Stimulated activated CD8-positive, alpha-beta memory T cell treated with anti-CD3 and anti-CD28 coated beads, Interleukin-7, amount 100 ng/mL, for 4 hours (primary cell): Measurements from ENCODE around the gene SLC4A5.

Source experiments
- DNase-seq, 2 donors: peaks; one replicate each; pipeline ENCODE4 v3.0.0-alpha.2; 2020; ENCODE audit warnings: low read depth in 2 of 2

Gene SLC4A5

GRCh38 chr2:74316627-74317295 lies 26.5 kb downstream of the SLC4A5 start:
- no peak for DNase-seq

- no peak for DNase-seq
Observed at GRCh38 chr2:74314107-74314506, 29.1 kb downstream of the SLC4A5 start.

GRCh38 chr2:74313497-74313896 lies 29.7 kb downstream of the SLC4A5 start:
- no peak for DNase-seq

GRCh38 chr2:74312913-74313312 lies 30.3 kb downstream of the SLC4A5 start:
- no peak for DNase-seq

GRCh38 chr2:74307720-74308119 lies 35.5 kb downstream of the SLC4A5 start:
- no peak for DNase-seq

GRCh38 chr2:74304332-74305148 lies 38.7 kb downstream of the SLC4A5 start:
- no peak for DNase-seq

GRCh38 chr2:74302865-74303264 lies 40.4 kb downstream of the SLC4A5 start:
- DNase-seq: no peak

- DNase-seq: no peak
Observed at GRCh38 chr2:74301262-74301661, 42.0 kb downstream of the SLC4A5 start.

GRCh38 chr2:74300506-74300905 lies 42.7 kb downstream of the SLC4A5 start:
- no peak for DNase-seq

- no peak for DNase-seq
Observed at GRCh38 chr2:74297950-74298349, 45.3 kb downstream of the SLC4A5 start.

- no peak for DNase-seq
Observed at GRCh38 chr2:74297391-74297790, 45.8 kb downstream of the SLC4A5 start.

GRCh38 chr2:74293191-74293991 lies 49.8 kb downstream of the SLC4A5 start:
- DNase-seq: no peak

- no peak for DNase-seq
Observed at GRCh38 chr2:74292751-74293150, 50.5 kb downstream of the SLC4A5 start.

GRCh38 chr2:74291886-74292621 lies 51.2 kb downstream of the SLC4A5 start:
- no peak for DNase-seq

GRCh38 chr2:74291218-74291544 lies 52.0 kb downstream of the SLC4A5 start:
- no peak for DNase-seq

- DNase-seq: no peak
Observed at GRCh38 chr2:74290466-74291217, 52.6 kb downstream of the SLC4A5 start.

- no peak for DNase-seq
Observed at GRCh38 chr2:74290066-74290465, 53.1 kb downstream of the SLC4A5 start.

- no peak for DNase-seq
Observed at GRCh38 chr2:74286725-74287124, 56.5 kb downstream of the SLC4A5 start.

GRCh38 chr2:74281141-74281975 lies 61.9 kb downstream of the SLC4A5 start:
- DNase-seq: no peak

GRCh38 chr2:74278694-74279093 lies 64.5 kb downstream of the SLC4A5 start:
- no peak for DNase-seq
